HFFc6 (cell line): ENCODE results near the gene ASB1. TPM values are rescaled to one million over a fixed set of nuclear protein-coding genes. Genes with fewer than 3 reads are reported as not detected.

Experiments
- DNase-seq: peaks from one replicate; pipeline ENCODE4 v3.0.0-alpha.2; 2018
- H3K27ac Mint-ChIP-seq: 2 replicates; pipeline ENCODE4 v1.8.0; 2020; ENCODE audit warnings: mild to moderate bottlenecking, mixed read lengths
- H3K27me3 Mint-ChIP-seq: 2 replicates; pipeline ENCODE4 v1.8.0; 2021; ENCODE audit warnings: mild to moderate bottlenecking, moderate library complexity, mixed read lengths; ENCODE audit not compliant: insufficient read depth
- H3K36me3 Mint-ChIP-seq: 2 replicates; pipeline ENCODE4 v1.8.0; 2021; ENCODE audit warnings: low read depth, mixed read lengths
- H3K4me1 Mint-ChIP-seq: 2 replicates; pipeline ENCODE4 v1.8.0; 2020; ENCODE audit warnings: low read depth, mixed read lengths
- H3K4me3 Mint-ChIP-seq: 2 replicates; pipeline ENCODE4 v1.8.0; 2020; ENCODE audit warnings: mild to moderate bottlenecking, moderate library complexity, mixed read lengths
- H3K9me3 Mint-ChIP-seq: 2 replicates; pipeline ENCODE4 v1.8.0; 2020; ENCODE audit warnings: mild to moderate bottlenecking, mixed read lengths
- CTCF ChIP-seq: fragments of 200-600 bp; sonication (generic); IDR thresholded peaks from 2 replicates; pipeline ENCODE4 v1.5.0; 2021; ENCODE audit warnings: antibody characterized with exemption, mild to moderate bottlenecking
- total RNA-seq, 6 experiments: library from RNA; stranded (reverse); fragmentation: NEBNext Ultra II Directional; extraction: Animal tissue kit (Norgen Biotek cat#: 25700); gene quantifications; 2 replicates in 1 of 6; 3 replicates in 5 of 6; pipeline ENCODE4 v1.2.3, GENCODE V29; 2021

ASB1 gene
- total RNA-seq, 6 experiments from 2014 or later: 56.0 to 77.5 (median 74.4) TPM

DNA sequence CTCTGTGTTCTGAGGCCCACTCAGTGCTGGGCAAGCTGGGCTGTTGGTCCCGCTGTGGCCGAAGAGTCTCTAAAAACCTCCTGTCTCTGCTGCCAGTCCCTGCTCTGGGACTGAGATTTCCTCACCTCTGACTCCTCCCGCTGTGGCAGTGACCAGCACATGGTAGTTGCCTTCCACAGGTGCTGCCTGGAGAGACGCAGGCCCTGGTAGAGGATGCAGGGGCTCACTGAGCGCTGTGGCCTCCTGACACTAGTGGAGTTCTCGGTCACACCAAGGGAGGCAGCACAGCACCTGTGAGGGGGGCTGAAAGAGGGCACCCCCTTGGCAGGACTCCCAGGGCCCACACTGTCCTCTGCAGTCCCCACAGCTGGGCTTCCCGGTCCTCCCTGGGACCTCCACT is 3.8 kb upstream of the ASB1 start:
- DNase-seq: no peak
- Mint-ChIP-seq H3K27ac (no peak overlapping the region), H3K9me3 (peaks cover 2% of the 10 kb centered on the region; the same call in 1 of the 2 replicates), H3K4me3 (no peak overlapping the region), H3K27me3 (peaks cover 5% of the 10 kb centered on the region), H3K36me3 (peaks cover 8% of the 10 kb centered on the region), H3K4me1 (peaks cover 65% of the 10 kb centered on the region)
- no peak for TF ChIP-seq CTCF

DNA sequence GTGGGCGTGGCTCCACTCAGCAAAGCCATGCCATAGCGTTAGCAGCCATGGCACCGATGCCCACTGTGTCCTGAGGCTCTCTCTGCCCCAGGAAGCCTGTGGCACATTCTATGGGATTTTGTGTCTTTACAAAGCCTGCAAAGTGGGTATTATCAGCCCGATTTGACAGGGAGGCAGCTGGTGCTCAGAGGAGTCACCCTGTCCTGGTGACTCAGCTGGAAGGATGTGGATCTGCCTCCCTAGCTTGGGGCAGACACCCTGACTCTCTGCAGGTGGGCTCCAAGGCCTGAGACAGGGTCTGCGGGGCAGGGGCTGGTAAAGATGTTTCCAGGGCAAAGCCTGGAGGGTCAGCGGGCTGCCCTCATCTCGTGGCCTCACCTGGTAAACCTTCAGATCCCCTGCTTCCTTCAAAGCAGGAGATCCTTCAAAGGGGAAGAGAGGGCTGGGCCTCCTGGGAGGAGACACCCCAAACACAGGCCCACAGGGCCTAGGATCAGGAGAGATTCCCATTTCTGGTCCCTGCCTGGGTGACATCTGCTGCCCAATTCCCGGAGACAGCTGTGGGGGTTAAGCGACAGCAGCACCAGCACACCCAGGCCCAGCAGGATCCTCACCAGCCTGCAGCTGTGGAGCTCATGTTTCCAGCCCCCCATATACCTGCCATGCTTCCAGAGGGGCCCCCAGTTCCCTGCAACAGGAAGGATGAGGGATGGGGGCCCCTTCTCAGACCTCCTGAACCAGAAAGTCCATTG is 3.0 kb upstream of the ASB1 start:
- Mint-ChIP-seq H3K27ac (peak overlapping the region; percentile 74), H3K4me1 (peaks cover 67% of the 10 kb centered on the region), H3K36me3 (peaks cover 14% of the 10 kb centered on the region), H3K9me3 (peaks cover 4% of the 10 kb centered on the region; the same call in 1 of the 2 replicates), H3K27me3 (peaks cover 5% of the 10 kb centered on the region), H3K4me3 (no peak overlapping the region; the same call in 1 of the 2 replicates)
- TF ChIP-seq CTCF: no peak
- DNase-seq: peak; percentile 14

GRCh38 chr2:238424313-238424700 is 2.4 kb upstream of the ASB1 start:
- H3K4me3 Mint-ChIP-seq: no peak overlapping the region
- no peak for TF ChIP-seq CTCF
- peaks cover 5% of the 10 kb centered on the region for H3K27me3 Mint-ChIP-seq
- H3K27ac Mint-ChIP-seq: peak overlapping the region; percentile 74
- no peak for DNase-seq
- H3K36me3 Mint-ChIP-seq: peaks cover 20% of the 10 kb centered on the region
- peaks cover 67% of the 10 kb centered on the region for H3K4me1 Mint-ChIP-seq
- peaks cover 5% of the 10 kb centered on the region; the same call in 1 of the 2 replicates for H3K9me3 Mint-ChIP-seq

GRCh38 chr2:238425505-238425978 is 1.2 kb upstream of the ASB1 start:
- Mint-ChIP-seq H3K36me3 (peaks cover 31% of the 10 kb centered on the region), H3K4me1 (peaks cover 67% of the 10 kb centered on the region)

GRCh38 chr2:238425979-238426567 is 654 bp upstream of the ASB1 start:
- TF ChIP-seq CTCF: no peak
- peaks cover 22% of the 10 kb centered on the region for H3K9me3 Mint-ChIP-seq
- peaks cover 67% of the 10 kb centered on the region for H3K4me1 Mint-ChIP-seq
- peak; percentile 25 for DNase-seq
- peaks cover 5% of the 10 kb centered on the region for H3K27me3 Mint-ChIP-seq
- H3K27ac Mint-ChIP-seq: peak overlapping the region; percentile 92
- H3K4me3 Mint-ChIP-seq: peak overlapping the region; percentile 91
- H3K36me3 Mint-ChIP-seq: peaks cover 37% of the 10 kb centered on the region

More at GRCh38 chr2:238425505-238425978, 1.2 kb upstream of the ASB1 start:
- peaks cover 16% of the 10 kb centered on the region for H3K9me3 Mint-ChIP-seq
- peak overlapping the region; percentile 2; the same call in 1 of the 2 replicates for H3K4me3 Mint-ChIP-seq
- DNase-seq: no peak
- peak overlapping the region; percentile 8; the same call in 1 of the 2 replicates for H3K27ac Mint-ChIP-seq
- no peak for TF ChIP-seq CTCF
- peaks cover 5% of the 10 kb centered on the region for H3K27me3 Mint-ChIP-seq
